Measurements from ENCODE around the gene TAGLN3. TPM values are rescaled to one million over a fixed set of nuclear protein-coding genes. Genes with fewer than 3 reads are reported as not detected.

The TAGLN3 gene
- total RNA-seq, 2 experiments from 2014 or later, result 3.2 to 3.5 TPM

GRCh38 chr3:112010636-112011035, 11.9 kb downstream of the TAGLN3 start:
- H3K4me3 Mint-ChIP-seq, result no peak overlapping the region
- ATAC-seq (no peak), DNase-seq (no peak)
- ChIA-PET CTCF (interaction anchor here (0.8 to 20.3 kb wide), 4 partner anchors 15 to 41 kb away, joined by 3 to 515 read pairs (median 28); partner anchors contain the start of genes ABHD10 and TAGLN3), POLR2A (no interaction called here)
- intact Hi-C loops (cut with DNase I, micrococcal nuclease), result loop anchor here in 1 of 2 experiments (10.0 kb wide), 1 partner anchor 116 kb away; no protein-coding TSS in a partner anchor
- H3K27ac Mint-ChIP-seq, result no peak overlapping the region
- H3K36me3 Mint-ChIP-seq (ENCODE audit: low read depth), result no peaks in the 10 kb centered on the region
- no peaks in the 10 kb centered on the region for H3K9me3 Mint-ChIP-seq (ENCODE audit: low read depth)
- H3K27me3 Mint-ChIP-seq, result no peaks in the 10 kb centered on the region
- H3K4me1 Mint-ChIP-seq, result peaks cover 17% of the 10 kb centered on the region

DNA sequence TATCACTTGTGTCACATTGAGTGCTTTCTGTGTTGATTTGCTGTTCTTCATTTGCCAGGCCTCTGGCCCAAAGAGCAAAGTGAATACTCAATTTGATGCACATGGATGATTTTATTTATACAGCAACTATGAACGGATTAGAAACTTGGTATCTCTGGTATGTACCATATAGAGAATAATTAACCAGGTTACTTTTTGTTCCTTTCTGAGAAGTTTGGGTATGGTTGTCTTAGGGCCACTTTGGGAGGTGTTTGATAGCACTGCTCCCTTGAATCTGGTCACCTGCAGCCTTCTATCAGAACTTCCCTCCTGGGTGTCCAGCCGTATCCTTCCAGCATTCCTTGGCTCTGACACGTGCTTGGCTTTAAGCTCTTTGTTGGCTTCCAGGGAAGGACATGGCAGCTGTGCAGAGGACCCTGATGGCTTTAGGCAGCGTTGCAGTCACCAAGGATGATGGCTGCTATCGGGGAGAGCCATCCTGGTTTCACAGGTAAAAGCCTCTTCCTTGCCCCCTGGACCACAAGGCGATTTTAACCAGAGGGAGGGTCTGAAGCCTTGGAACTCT, 12.7 kb downstream of the TAGLN3 start:
- ChIA-PET CTCF (interaction anchor here (0.6 to 20.3 kb wide), 8 partner anchors 16 to 346 kb away, joined by 3 to 515 read pairs (median 40); partner anchors contain the start of genes ABHD10 and TAGLN3), POLR2A (no interaction called here)
- Mint-ChIP-seq H3K4me3 (no peak overlapping the region), H3K27ac (no peak overlapping the region), H3K9me3 (ENCODE audit: low read depth) (no peaks in the 10 kb centered on the region), H3K36me3 (ENCODE audit: low read depth) (no peaks in the 10 kb centered on the region), H3K27me3 (no peaks in the 10 kb centered on the region), H3K4me1 (peaks cover 17% of the 10 kb centered on the region)
- ATAC-seq, result no peak
- no peak for DNase-seq
- intact Hi-C loops (cut with DNase I, micrococcal nuclease), result loop anchor here in 1 of 2 experiments (10.0 kb wide), 1 partner anchor 117 kb away; no protein-coding TSS in a partner anchor

GRCh38 chr3:112012205-112012992, 13.7 kb downstream of the TAGLN3 start:
- H3K27ac Mint-ChIP-seq, result no peak overlapping the region
- H3K27me3 Mint-ChIP-seq, result no peaks in the 10 kb centered on the region
- DNase-seq (no peak), ATAC-seq (no peak)
- intact Hi-C loops (cut with DNase I, micrococcal nuclease), result loop anchor here in 1 of 2 experiments (2.0 to 10.0 kb wide), 2 partner anchors 14 to 118 kb away; partner anchors contain the start of gene TAGLN3
- no peaks in the 10 kb centered on the region for H3K9me3 Mint-ChIP-seq (ENCODE audit: low read depth)
- no peak overlapping the region for H3K4me3 Mint-ChIP-seq
- no peaks in the 10 kb centered on the region for H3K36me3 Mint-ChIP-seq (ENCODE audit: low read depth)
- POLR2A ChIA-PET, result interaction anchor here (0.7 kb wide), 1 partner anchor 9 kb away, joined by 3 read pairs; no protein-coding TSS in a partner anchor
- peaks cover 20% of the 10 kb centered on the region for H3K4me1 Mint-ChIP-seq
- CTCF ChIA-PET, result interaction anchor here (0.7 to 20.3 kb wide), 21 partner anchors 17 to 344 kb away, joined by 3 to 515 read pairs (median 8); partner anchors contain the start of genes ABHD10 and TAGLN3

DNA sequence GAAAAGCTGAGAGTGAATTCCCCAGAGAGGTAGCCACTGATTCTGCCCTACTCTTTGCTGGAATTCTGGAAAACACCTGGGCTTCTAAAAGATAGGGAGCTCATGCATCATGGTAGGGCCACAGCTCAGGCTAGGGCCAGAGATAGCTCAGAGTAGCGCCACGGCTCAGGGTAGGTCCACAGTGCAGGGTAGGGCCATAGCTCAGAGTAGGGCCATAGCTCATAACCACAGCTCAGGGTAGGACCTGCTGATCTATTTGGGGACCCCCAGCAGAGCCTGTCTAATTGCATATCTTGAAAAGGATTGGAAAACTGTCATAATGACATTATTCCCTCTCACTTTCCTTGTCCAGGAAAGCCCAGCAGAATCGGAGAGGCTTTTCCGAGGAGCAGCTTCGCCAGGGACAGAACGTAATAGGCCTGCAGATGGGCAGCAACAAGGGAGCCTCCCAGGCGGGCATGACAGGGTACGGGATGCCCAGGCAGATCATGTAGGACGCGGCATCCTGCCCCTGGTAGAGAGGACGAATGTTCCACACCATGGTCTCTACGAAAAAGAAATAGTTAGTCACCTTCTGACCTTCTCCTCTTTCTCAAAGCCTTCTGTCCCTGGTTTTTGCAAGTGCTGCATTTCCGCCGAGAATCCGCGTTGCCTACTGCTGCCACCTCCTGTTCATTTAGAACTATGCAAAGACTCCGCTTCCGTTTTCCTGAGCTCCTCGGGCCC, 14.5 kb downstream of the TAGLN3 start:
- Mint-ChIP-seq H3K27me3 (no peaks in the 10 kb centered on the region), H3K9me3 (ENCODE audit: low read depth) (no peaks in the 10 kb centered on the region), H3K4me1 (peaks cover 20% of the 10 kb centered on the region), H3K27ac (peak overlapping the region; percentile 29), H3K4me3 (no peak overlapping the region), H3K36me3 (ENCODE audit: low read depth) (no peaks in the 10 kb centered on the region)
- peak; percentile 82 for DNase-seq
- ChIA-PET CTCF (interaction anchor here (0.6 to 20.3 kb wide), 55 partner anchors 9 to 501 kb away, joined by 3 to 515 read pairs (median 4); partner anchors contain the start of genes ABHD10, PHLDB2, TAGLN3 and TMPRSS7), POLR2A (interaction anchor here (0.6 to 0.7 kb wide), 3 partner anchors 10 to 130 kb away, joined by 3 to 5 read pairs (median 3); partner anchors contain the start of gene ABHD10)
- intact Hi-C loops (cut with DNase I, micrococcal nuclease), result loop anchor here (1.0 to 10.0 kb wide), 7 partner anchors 11 to 344 kb away; partner anchors contain the start of gene TAGLN3 (in 1 of the 2)
- ATAC-seq, result peak; percentile 96

DNA sequence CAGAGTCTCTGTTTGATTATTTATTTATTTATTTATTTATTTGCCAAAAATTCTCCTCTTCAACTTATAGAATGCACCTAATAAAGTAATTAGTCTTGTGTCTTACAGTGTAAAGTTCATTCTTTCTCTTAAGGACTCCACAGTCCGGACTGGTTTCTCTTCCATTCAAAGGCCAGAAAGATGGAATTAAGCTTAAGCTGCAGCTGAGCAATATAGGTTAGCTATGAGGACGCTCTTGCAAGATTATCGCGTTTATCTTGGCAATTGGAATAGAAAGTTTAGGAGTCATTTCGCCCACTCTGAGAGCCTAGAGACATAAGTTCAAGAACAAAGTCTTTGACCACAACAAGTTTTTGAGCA, 15.0 kb downstream of the TAGLN3 start:
- Mint-ChIP-seq H3K36me3 (ENCODE audit: low read depth) (no peaks in the 10 kb centered on the region), H3K4me3 (no peak overlapping the region), H3K4me1 (peaks cover 20% of the 10 kb centered on the region), H3K9me3 (ENCODE audit: low read depth) (no peaks in the 10 kb centered on the region), H3K27me3 (no peaks in the 10 kb centered on the region), H3K27ac (peak overlapping the region; percentile 17)
- POLR2A ChIA-PET, result interaction anchor here (0.6 to 0.7 kb wide), 3 partner anchors 9 to 130 kb away, joined by 3 to 5 read pairs (median 3); partner anchors contain the start of gene ABHD10
- intact Hi-C loops (cut with DNase I, micrococcal nuclease), result loop anchor here (1.0 to 10.0 kb wide), 7 partner anchors 11 to 344 kb away; partner anchors contain the start of gene TAGLN3 (in 1 of the 2)
- CTCF ChIA-PET, result interaction anchor here (0.6 to 20.3 kb wide), 53 partner anchors 9 to 500 kb away, joined by 3 to 515 read pairs (median 4); partner anchors contain the start of genes ABHD10, PHLDB2, TAGLN3 and TMPRSS7
- DNase-seq (no peak), ATAC-seq (peak; percentile 13)

GRCh38 chr3:112017091-112017490, 18.4 kb downstream of the TAGLN3 start:
- DNase-seq (no peak), ATAC-seq (no peak)
- POLR2A ChIA-PET, result no interaction called here
- no peaks in the 10 kb centered on the region for H3K9me3 Mint-ChIP-seq (ENCODE audit: low read depth)
- H3K36me3 Mint-ChIP-seq (ENCODE audit: low read depth), result no peaks in the 10 kb centered on the region
- intact Hi-C loops (cut with DNase I, micrococcal nuclease), result loop anchor here in 1 of 2 experiments (10.0 kb wide), 1 partner anchor 122 kb away; no protein-coding TSS in a partner anchor
- H3K27ac Mint-ChIP-seq, result no peak overlapping the region
- H3K27me3 Mint-ChIP-seq, result no peaks in the 10 kb centered on the region
- H3K4me3 Mint-ChIP-seq, result no peak overlapping the region
- H3K4me1 Mint-ChIP-seq, result peaks cover 20% of the 10 kb centered on the region
- CTCF ChIA-PET, result interaction anchor here (0.6 to 20.3 kb wide), 10 partner anchors 9 to 638 kb away, joined by 3 to 515 read pairs (median 5); partner anchors contain the start of genes ABHD10, PHLDB2 and TAGLN3

DNA sequence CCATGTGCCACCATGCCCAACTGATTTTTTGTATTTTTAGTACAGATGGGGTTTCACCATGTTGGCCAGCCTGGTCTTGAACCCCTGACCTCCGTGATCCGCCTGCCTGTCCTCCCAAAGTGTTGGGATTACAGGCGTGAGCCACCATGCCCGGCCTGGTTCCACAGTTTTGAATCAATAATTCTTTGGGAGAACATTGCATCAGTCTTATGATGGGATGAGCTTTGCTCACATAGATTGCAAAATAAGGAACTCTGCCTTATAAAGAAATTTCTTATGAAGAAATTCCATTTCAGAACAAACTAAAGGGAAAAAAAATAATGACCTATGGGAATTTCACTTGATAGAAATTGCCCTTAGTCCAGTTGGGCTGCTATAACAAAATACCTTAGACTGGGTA, 20.0 kb downstream of the TAGLN3 start:
- ChIA-PET CTCF (interaction anchor here (20.3 kb wide), 1 partner anchor 23 kb away, joined by 515 read pairs; the partner anchor contains the start of gene TAGLN3), POLR2A (interaction anchor here (0.6 kb wide), 1 partner anchor 16 kb away, joined by 3 read pairs; no protein-coding TSS in a partner anchor)
- no peak for DNase-seq
- no peaks in the 10 kb centered on the region for H3K27me3 Mint-ChIP-seq
- H3K36me3 Mint-ChIP-seq (ENCODE audit: low read depth), result no peaks in the 10 kb centered on the region
- no peaks in the 10 kb centered on the region for H3K9me3 Mint-ChIP-seq (ENCODE audit: low read depth)
- no peak for ATAC-seq
- H3K27ac Mint-ChIP-seq, result no peak overlapping the region
- H3K4me1 Mint-ChIP-seq, result peaks cover 8% of the 10 kb centered on the region
- intact Hi-C loops (cut with DNase I, micrococcal nuclease), result loop anchor here in 1 of 2 experiments (10.0 kb wide), 1 partner anchor 124 kb away; no protein-coding TSS in a partner anchor
- H3K4me3 Mint-ChIP-seq, result no peak overlapping the region

GRCh38 chr3:112019716-112020115, 21.0 kb downstream of the TAGLN3 start:
- Mint-ChIP-seq H3K4me1 (peaks cover 3% of the 10 kb centered on the region), H3K36me3 (ENCODE audit: low read depth) (no peaks in the 10 kb centered on the region), H3K4me3 (no peak overlapping the region), H3K9me3 (ENCODE audit: low read depth) (no peaks in the 10 kb centered on the region), H3K27me3 (no peaks in the 10 kb centered on the region), H3K27ac (no peak overlapping the region)
- DNase-seq (no peak), ATAC-seq (no peak)
- CTCF ChIA-PET, result interaction anchor here (1.0 to 20.3 kb wide), 3 partner anchors 22 to 24 kb away, joined by 3 to 515 read pairs (median 5); partner anchors contain the start of gene TAGLN3
- POLR2A ChIA-PET, result no interaction called here
- intact Hi-C loops (cut with DNase I, micrococcal nuclease), result loop anchor here in 1 of 2 experiments (10.0 kb wide), 1 partner anchor 125 kb away; no protein-coding TSS in a partner anchor

DNA sequence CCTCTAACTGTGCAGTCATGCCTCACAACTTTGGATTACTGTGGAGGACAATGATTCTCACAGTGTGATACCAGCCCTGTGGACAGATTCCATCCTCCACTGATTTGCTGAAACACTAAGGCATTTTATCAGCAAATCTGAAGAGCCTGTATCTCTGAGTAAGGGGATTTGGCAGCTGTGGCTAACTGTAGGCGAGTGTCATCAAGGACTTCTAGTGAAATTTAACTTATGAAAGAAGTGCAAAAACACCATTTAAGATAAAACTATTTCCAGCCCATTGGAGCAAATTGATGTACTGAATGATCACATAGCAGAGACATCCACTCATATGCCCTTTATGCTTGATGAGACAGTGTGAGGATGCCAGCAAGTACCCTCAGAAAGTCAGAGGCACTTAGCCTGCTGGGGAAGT, 22.0 kb downstream of the TAGLN3 start:
- no peak overlapping the region for H3K4me3 Mint-ChIP-seq
- no peaks in the 10 kb centered on the region for H3K36me3 Mint-ChIP-seq (ENCODE audit: low read depth)
- H3K9me3 Mint-ChIP-seq (ENCODE audit: low read depth), result no peaks in the 10 kb centered on the region
- CTCF ChIA-PET, result interaction anchor here (1.1 to 20.3 kb wide), 2 partner anchors 21 to 25 kb away, joined by 5 to 515 read pairs; partner anchors contain the start of gene TAGLN3
- no peaks in the 10 kb centered on the region for H3K27me3 Mint-ChIP-seq
- DNase-seq (no peak), ATAC-seq (no peak)
- intact Hi-C loops (cut with DNase I, micrococcal nuclease), result no loop called here
- no peak overlapping the region for H3K27ac Mint-ChIP-seq
- POLR2A ChIA-PET, result no interaction called here
- H3K4me1 Mint-ChIP-seq, result peaks cover 3% of the 10 kb centered on the region

- DNase-seq, result no peak
- Mint-ChIP-seq H3K4me3 (no peak overlapping the region), H3K4me1 (no peaks in the 10 kb centered on the region), H3K27me3 (peaks cover 2% of the 10 kb centered on the region), H3K36me3 (ENCODE audit: low read depth) (no peaks in the 10 kb centered on the region), H3K9me3 (ENCODE audit: low read depth) (no peaks in the 10 kb centered on the region), H3K27ac (no peak overlapping the region)
- ChIA-PET CTCF (interaction anchor here (0.7 kb wide), 1 partner anchor 17 kb away, joined by 6 read pairs; no protein-coding TSS in a partner anchor), POLR2A (no interaction called here)
- no peak for ATAC-seq
- intact Hi-C loops (cut with DNase I, micrococcal nuclease), result no loop called here
Measured at GRCh38 chr3:112027142-112027541, 28.4 kb downstream of the TAGLN3 start.
